Activated CD4-positive, alpha-beta T cell treated with anti-CD3 and anti-CD28 coated beads for 4 hours (primary cell): Measurements from ENCODE around the gene EDAR.

Source experiments
- DNase-seq, 2 donors: peaks; one replicate each; pipeline ENCODE4 v3.0.0-alpha.2; 2020

The EDAR gene

DNA sequence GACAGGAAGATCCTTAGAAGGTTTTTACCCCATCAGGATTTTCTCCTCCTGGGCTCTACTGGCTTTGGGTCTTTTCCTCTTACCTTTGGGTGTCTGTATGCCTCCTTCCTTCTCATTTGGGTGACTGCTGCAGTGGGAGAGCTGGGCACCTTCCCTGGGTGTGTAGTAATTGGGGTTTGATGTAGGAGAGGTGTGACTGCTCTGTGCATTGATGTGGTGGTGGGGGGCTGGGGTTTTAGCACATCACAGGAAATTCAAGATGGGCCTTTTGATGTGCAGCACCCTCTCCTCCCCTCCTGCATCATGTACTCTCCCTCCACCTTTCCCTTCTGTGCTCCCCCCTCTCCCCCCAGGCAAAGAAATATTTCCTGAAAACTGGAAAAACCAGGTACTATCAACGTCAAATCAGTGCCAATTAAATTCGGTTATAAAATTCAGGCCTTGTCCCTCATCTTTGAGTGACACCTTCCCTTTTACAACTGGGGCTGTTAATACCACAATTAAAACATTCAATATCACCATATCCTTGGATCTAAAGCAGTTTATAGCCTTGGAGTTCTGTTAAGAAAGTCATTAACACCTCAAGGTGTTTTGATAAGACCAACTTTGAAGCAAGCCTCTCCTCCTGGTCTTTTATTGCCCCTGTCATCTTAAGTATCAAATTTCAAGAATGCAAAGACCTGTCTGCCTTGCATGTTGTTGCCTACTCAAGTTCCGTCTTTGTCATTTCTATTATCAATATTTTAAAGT, 23.3 kb downstream of the EDAR start:
- DNase-seq, result peak in 1 of 2 donors; percentile 22

DNA sequence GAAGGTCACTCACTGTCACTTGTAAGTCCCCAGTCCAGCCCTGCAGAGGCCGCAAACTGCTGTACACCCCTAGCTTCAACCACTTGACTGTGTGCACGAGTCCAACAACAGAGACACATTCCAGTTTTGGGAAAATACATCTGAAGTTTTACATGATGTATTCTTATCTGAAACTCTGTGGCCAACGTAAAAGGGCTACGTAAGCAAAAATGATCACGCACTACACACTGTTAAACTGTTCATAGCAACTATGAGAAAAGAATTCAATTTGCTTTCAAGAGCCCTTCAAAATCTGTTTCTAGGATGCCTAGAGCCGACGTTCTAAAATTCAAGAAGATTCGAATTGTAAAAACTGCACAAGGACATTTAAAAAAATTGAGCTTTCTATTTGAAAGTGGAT, 26.0 kb downstream of the EDAR start:
- DNase-seq, result no peak

- DNase-seq, result no peak
These were observed 27.2 kb downstream of the EDAR start for GRCh38 chr2:108961796-108962195.

- no peak for DNase-seq
These were observed 29.0 kb downstream of the EDAR start for GRCh38 chr2:108960006-108960405.

DNA sequence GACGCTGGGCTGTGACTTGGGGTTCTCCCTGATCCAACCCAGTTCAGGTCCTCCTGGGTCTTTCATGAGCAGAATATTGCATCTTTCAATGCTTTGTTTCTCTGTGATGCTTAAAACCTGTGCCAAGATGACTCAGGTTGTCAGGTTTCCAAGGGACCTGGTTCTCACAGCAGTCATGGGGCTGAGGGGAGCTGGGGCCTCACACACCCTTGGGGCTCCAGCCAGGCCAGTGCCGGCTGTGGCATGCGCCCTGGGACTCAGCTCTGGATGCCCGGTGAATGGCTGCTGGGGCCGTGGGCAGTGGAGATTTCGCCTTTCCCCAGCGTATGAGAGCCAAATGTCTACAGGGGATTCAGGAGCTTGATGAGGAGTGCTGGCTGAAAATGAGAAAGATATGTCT, 29.6 kb downstream of the EDAR start:
- no peak for DNase-seq

DNA sequence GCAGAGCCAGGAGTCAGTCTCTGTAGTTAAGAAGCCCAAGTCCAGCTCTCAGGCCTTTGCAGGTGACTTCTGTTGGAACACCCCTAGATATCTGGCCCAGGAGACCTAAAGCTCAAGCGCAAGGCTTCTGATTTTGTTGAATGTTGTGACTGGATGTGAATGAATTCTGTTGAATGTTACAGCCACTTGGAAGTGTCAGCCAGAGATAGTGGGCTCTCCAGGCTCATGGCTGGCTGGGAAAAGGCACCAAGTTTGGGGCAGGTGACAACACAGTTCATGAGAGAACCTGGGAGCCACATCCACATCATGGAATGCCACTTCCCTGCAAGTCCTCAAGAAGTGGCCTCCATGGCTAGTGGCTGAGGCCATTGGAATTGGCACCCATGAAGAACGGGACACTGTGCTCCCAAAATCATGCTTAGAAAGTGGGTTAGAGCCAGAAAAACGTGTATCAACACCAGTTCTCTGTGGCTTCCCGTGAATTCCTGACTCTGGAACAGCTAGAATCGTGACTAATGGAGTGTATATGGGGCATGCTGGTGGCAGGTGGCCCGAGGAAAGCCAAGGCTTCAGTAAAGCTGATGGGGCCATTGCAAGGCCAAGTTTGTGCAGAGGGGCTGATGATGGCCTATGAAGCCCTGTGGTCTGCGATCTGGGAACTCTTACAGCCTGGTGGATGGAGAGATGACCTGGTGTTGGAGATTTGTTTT, 30.2 kb downstream of the EDAR start:
- DNase-seq, result no peak

GRCh38 chr2:108958002-108958401, 31.0 kb downstream of the EDAR start:
- DNase-seq, result no peak

- no peak for DNase-seq
These were observed 32.6 kb downstream of the EDAR start for GRCh38 chr2:108956375-108956774.

DNA sequence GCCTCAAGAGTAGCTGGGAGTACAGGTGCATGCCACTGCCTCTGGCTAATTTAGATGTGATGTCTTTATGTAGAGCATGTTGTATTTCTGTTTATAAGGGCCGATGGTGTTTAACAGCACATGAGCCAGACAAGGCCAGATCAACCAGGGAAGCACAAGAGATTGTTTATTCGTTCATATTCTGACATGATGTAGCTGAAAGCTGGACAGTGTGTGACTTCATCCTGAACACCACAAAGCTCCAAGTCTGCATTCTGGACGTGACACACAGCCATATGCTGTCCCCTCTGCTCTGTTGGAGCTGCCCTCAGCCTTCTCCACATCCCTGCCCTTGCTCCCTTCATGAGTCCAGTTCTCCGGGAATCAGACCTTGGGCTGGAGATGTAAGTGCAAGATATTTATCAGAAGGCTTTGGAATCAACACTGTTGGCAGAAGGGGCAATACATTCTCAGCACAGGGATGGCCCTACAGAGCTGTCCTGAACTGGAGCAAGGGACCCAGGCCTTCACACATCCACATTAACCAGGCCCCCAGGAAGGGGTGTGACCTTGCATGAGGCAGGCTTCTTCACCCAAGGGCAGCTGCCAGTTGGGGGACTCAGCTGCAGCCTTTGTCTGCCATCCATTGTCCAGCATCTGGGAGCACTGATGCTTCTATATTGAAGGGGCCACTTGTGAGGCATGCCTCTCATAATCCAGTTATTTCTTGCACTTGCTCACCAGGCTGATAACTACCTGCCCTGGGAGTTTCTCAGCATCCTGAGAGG, 38.5 kb downstream of the EDAR start:
- no peak for DNase-seq

DNA sequence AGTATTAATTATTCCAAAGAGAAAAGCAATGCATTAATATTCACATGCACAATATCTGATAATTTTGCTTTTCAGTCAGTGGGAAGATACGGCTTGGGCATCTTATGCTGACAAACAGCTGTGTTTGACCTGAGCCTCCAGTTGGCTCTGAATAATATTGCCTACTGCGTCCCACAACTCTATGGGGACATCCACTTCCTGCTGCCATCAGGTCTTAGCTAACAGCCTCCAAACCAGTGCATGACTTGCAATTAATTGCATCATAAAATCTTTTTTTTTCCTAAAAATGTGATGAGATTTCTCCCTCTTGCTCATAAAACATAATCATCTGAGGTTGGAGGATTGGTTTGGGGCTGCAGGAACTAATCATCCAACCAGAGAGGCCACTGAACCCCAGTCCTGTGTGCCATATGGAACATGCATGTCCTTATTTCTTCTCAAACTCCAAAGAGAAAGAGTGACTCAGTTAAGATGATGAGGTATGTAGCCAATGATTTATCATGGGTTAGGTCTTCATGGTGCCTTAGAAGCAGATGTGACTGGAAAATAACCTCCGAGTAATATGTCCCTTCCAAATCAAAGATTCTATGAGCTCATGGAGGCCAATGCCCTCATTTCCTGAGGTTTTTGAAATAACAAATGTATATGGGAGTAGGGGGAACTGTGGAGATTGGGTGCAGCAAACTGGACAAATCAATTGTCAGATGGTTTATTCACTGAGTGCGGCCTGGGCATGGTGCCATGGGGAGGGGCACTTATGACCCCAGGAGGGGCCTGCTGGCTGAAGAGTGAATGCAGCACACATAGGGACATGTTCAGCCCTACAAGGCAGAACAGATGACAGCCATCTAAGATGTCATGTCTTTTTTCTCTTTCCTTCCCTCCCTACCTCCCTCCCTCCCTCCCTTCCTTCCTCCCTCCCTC, 39.4 kb downstream of the EDAR start:
- DNase-seq, result no peak

- no peak for DNase-seq
These were observed 41.6 kb downstream of the EDAR start for GRCh38 chr2:108947271-108947907.

GRCh38 chr2:108946442-108946841, 42.6 kb downstream of the EDAR start:
- DNase-seq, result no peak

DNA sequence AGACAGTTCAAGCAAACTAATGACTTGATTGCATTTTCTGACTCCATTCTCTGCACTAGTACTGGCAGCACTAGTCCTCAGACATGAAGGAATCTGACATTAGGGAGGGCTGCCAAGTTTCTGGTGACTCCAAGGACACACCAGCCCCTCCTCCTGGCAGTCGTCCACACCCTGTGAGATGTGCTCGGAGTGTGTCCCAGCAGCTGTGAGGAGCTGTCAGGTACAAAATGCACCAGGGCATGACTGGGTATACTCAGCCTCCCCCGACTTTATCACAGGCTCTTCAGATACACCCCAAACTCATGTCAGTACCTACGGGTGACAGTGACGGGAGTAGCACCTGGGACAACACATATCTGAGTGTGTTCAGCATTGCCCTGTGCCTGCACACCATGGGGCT, 43.1 kb downstream of the EDAR start:
- no peak for DNase-seq

DNA sequence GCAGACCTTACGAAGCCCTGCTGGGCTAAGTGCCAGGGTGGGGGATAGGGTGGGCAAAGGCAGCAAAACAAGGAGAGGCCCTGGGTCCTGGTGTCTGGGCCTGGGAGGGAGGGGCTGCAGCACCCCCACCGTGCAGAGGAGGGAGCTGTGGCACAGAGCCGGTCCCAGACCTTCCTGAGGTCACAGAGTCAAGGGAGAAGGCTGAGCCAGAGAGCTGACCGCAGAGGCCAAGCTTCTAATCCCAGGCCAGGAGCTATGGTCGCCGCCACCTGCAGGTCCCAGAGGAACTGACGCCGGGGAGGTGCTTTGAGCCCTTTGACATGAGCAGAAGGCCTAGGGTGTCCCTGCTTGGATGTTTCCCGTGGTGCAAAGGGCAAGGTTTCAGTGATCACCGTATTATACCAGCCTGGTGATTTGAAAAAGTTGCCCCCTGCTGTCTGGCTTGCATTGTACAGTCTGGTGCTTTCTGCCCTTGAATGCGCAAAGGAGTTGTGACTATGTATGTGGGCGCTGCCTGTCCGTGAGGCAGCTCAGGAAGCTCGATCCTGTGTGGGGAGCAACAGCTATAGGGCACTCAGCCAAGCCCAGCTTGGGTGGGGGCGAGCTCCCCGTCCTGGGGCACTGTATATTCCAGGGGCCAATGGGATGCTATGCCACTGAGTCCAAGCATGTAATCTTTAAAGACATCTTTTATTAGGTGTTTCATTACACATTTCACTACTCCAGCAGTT, 44.3 kb downstream of the EDAR start:
- DNase-seq, result no peak

GRCh38 chr2:108943751-108944150, 45.3 kb downstream of the EDAR start:
- no peak for DNase-seq

GRCh38 chr2:108942888-108943287, 46.1 kb downstream of the EDAR start:
- no peak for DNase-seq

DNA sequence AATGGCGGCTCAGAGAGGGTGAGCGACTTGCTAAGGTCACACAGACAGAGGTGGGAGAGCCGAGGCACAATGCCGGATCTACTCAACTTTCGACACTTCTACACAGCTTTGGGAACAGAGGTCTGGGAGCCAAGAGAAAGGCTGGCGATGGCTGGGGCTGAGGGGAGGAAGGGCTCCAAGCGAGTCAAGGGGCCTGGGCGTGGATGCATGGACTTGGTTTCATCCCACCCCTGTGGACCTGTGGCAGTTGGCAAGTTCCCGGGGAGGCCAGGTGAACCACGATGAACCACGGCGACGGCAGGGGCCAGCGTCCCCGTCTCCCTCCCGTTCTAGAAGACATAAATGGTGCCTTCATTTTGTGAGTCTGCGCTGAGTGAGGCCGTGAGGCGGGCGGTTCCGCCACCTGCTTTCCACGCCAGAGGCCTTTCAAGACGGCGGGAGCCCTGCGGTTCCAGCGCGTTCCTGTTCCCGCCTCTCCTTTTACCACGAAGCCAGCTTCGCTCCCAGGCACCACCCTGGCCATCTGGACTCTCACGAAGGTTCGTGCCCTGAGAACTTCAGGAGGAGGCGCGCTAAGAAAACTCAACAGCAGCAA, 46.7 kb downstream of the EDAR start:
- no peak for DNase-seq

DNA sequence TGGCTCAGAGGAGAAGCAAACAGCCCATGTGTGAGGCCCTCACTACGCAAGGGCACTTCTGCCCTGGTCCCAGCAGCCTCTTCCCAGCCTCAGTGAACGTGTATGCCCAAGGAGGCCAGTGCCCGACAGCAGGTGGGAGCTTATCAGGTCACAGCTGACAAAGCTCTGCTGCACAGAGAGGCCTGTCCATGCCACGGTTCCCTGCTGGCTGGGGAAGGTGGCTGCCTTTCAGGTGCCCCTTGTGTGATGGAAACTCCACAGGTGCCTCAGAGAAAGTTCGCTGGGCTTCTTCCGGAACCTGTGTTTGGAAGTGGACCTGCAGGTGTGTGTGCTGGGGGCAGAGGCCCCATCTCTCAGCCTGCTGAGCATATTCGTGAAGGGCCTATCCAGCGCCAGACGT, 47.3 kb downstream of the EDAR start:
- no peak for DNase-seq

GRCh38 chr2:108941161-108941665, 47.8 kb downstream of the EDAR start:
- no peak for DNase-seq

DNA sequence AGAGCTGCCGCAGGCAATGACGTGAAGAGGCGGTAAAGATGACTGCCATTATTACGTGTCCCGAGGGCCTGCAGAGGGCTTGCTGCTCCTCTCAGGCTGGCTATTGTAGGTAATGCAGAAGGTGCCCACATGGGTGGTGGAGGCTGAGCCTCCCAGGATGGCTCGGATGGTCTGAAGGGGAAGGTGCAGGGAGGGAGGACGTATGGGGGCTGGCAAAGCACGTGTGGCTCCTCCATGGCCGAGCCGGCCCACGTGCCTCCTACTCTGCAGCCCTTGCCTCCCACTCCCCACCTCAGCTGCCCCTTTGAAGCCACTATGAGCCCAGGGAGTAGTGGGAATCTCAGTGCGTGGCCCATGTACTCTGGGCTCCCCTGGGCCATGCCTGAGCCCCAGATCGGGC, 48.9 kb downstream of the EDAR start:
- no peak for DNase-seq
